Measurements from ENCODE around the gene ST6GALNAC4.

DNA sequence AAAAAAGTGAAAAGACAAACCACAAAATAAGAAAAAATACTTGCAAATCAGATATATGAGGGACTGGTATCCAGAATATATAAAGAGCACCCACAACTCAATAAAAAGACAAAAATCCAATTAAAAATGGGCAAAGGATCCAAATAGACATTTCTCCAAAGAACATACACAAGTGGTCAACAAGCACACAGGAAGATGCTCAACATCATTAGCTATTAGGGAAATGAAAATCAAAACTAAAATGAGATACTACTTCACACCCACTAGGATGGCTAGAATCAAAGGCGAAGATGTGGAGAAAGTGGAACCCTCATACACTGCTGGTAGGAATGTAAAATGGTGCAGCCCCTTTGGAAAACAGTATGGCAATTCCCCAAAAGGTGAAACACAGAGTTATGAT, 41.9 kb upstream of the ST6GALNAC4 start:
- TF ChIP-seq EZH2phosphoT487 (IDR thresholded peaks at IDR 0.05; ENCODE audit: borderline replicate concordance, low read depth, low read length) (no peak), CTCF (conservative IDR thresholded peaks at IDR 0.05; ENCODE audit: low read length) (no peak)

Measured in OCI-LY7 (cell line).